ENCODE results near the gene EHBP1. TPM values are rescaled to one million over a fixed set of nuclear protein-coding genes. Genes with fewer than 3 reads are reported as not detected.

EHBP1 gene
- total and polyA plus RNA-seq, 2 experiments from 2014 or later = 27.2 to 47.9 TPM

GRCh38 chr2:62785810-62786597 is 80.5 kb downstream of the EHBP1 start:
- H3K4me2 ChIP-seq = no peak overlapping the region
- H3K4me3 ChIP-seq = no peak overlapping the region
- no peak for DNase-seq (ENCODE audit: low spot score)
- Mint-ChIP-seq H3K4me3 (no peak overlapping the region), H3K36me3 (ENCODE audit: low read depth) (peaks cover 24% of the 10 kb centered on the region), H3K27ac (peak overlapping the region; percentile 57; the same call in 1 of the 2 replicates), H3K4me1 (no peaks in the 10 kb centered on the region), H3K27me3 (ENCODE audit: insufficient read depth, low read depth, poor library complexity) (no peaks in the 10 kb centered on the region), H3K9me3 (peaks cover 16% of the 10 kb centered on the region)
- H3F3A ChIP-seq (replicated peaks; ENCODE audit: low read depth) = no peaks in the 10 kb centered on the region
- H3K27ac ChIP-seq (ENCODE audit: low read depth) = no peak overlapping the region
- H3K36me3 ChIP-seq (ENCODE audit: insufficient read depth) = no peaks in the 10 kb centered on the region
- TF ChIP-seq EZH2 (IDR thresholded peaks at IDR 0.05; ENCODE audit: low read depth, unreplicated experiment) (no peak), ZNF331 (CRISPR knock-in tag; IDR thresholded peaks at IDR 0.05; ENCODE audit: low read depth) (no peak), NANOG (IDR thresholded peaks at IDR 0.05; ENCODE audit: borderline replicate concordance) (no peak), ZNF114 (CRISPR knock-in tag; IDR thresholded peaks at IDR 0.05) (no peak), POLR2AphosphoS5 (IDR thresholded peaks at IDR 0.05; ENCODE audit: low read depth) (no peak), REST (IDR thresholded peaks at IDR 0.05; ENCODE audit: unreplicated experiment) (no peak), STAT1 (IDR thresholded peaks at IDR 0.05; ENCODE audit: unreplicated experiment) (no peak), EZH2phosphoT487 (IDR thresholded peaks at IDR 0.05; ENCODE audit: unreplicated experiment) (no peak), JUNB (IDR thresholded peaks at IDR 0.05; ENCODE audit: unreplicated experiment) (no peak), ZNF462 (CRISPR knock-in tag; IDR thresholded peaks at IDR 0.05) (no peak), CREB1 (CRISPR knock-in tag; IDR thresholded peaks at IDR 0.05; ENCODE audit: low read depth) (no peak)
- TF ChIP-seq, protein P1, sequence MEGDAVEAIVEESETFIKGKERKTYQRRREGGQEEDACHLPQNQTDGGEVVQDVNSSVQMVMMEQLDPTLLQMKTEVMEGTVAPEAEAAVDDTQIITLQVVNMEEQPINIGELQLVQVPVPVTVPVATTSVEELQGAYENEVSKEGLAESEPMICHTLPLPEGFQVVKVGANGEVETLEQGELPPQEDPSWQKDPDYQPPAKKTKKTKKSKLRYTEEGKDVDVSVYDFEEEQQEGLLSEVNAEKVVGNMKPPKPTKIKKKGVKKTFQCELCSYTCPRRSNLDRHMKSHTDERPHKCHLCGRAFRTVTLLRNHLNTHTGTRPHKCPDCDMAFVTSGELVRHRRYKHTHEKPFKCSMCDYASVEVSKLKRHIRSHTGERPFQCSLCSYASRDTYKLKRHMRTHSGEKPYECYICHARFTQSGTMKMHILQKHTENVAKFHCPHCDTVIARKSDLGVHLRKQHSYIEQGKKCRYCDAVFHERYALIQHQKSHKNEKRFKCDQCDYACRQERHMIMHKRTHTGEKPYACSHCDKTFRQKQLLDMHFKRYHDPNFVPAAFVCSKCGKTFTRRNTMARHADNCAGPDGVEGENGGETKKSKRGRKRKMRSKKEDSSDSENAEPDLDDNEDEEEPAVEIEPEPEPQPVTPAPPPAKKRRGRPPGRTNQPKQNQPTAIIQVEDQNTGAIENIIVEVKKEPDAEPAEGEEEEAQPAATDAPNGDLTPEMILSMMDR (conservative IDR thresholded peaks at IDR 0.05; ENCODE audit: low read depth in 2 of 2) = no peak
- TF ChIP-seq, protein P2, sequence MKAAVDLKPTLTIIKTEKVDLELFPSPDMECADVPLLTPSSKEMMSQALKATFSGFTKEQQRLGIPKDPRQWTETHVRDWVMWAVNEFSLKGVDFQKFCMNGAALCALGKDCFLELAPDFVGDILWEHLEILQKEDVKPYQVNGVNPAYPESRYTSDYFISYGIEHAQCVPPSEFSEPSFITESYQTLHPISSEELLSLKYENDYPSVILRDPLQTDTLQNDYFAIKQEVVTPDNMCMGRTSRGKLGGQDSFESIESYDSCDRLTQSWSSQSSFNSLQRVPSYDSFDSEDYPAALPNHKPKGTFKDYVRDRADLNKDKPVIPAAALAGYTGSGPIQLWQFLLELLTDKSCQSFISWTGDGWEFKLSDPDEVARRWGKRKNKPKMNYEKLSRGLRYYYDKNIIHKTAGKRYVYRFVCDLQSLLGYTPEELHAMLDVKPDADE (IDR thresholded peaks at IDR 0.05) = no peak
- H3K27me3 ChIP-seq (ENCODE audit: insufficient read depth) = no peaks in the 10 kb centered on the region
- ATAC-seq = no peak
- no peak overlapping the region for H2AFZ ChIP-seq
- no peaks in the 10 kb centered on the region for H3K4me1 ChIP-seq (ENCODE audit: insufficient read depth)
- H3K9me2 ChIP-seq (ENCODE audit: insufficient read depth) = no peaks in the 10 kb centered on the region
- peaks cover 3% of the 10 kb centered on the region; the same call in 1 of the 2 replicates for H4K20me1 ChIP-seq (replicated peaks; ENCODE audit: insufficient read depth)
- H3K79me2 ChIP-seq (replicated peaks; ENCODE audit: insufficient read depth) = 0 out of 2 replicates have a peak, but pooled peaks cover 2% of the 10 kb centered on the region

All from GM23338 (cell line).